ENCODE data around the gene TMC4.
"Not testable (repeated sequence)": the region's sequence is repeated elsewhere in the genome, so short reads cannot be mapped to it uniquely, and the experiment has no call there.

The TMC4 gene

DNA sequence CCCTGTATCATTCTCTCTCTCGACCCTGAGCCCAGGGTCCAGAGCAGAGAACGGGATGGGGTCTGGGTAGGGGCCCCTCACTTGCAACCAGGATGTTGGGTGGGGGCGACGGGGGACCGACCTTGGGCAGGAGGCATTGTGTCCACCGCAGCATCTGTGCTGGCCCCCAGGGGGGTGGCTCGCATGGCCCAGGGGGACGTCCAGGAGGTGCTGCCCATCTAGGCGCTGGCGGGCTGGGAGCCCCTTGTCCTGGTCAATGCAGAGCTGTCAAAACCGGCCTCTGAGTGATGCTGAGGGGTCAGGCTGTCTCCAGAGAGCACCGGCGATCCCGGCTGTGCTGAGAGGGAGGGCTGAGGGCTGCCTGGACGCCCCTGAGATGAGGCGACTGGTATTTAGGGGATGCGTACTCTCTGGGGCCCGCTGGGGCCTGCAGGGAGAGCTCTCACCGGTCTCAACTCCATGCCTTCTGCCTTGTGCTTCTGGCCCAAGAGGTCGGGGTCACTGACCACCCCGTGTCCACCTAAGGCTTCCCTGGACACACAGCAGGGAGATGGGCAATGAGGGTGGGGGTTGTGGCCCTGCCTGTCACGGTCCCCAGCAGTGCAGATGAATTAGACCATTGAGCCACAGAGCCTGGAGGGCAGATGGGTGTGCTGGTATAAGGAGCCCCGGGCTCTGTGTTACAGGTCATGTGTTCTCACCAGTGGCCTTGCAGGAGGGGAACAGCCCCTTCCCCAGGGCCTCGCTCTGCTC is 36.3 kb upstream of the TMC4 start:
- H3K36me3 ChIP-seq (ENCODE audit: control insufficient read depth, insufficient read depth, low read length), result peaks cover 24% of the 10 kb centered on the region
- H3K4me1 ChIP-seq (ENCODE audit: control insufficient read depth, insufficient read depth, low read length), result peaks cover 19% of the 10 kb centered on the region
- peak overlapping the region; percentile 19 for H3K27ac ChIP-seq (ENCODE audit: low read depth, low read length)
- H3K27me3 ChIP-seq (ENCODE audit: control insufficient read depth, insufficient read depth, low read length), result no peaks in the 10 kb centered on the region
- no peak overlapping the region for H3K9ac ChIP-seq (ENCODE audit: low read length)
- H3K4me3 ChIP-seq (ENCODE audit: low read length), result no peak overlapping the region

DNA sequence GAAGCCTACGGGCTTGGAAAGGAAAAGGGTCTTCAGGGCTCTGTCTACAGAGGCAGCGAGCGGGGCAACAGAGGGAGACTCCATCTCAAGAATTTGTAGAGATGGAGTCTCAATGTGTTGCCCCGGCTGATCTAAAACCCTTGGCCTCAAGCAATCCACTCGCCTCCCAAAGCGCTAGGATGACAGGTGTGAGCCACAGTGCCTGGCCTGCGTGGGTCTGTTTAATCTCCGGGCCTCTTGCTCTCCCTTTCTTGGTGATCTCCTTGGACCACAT is 35.8 kb upstream of the TMC4 start:
- Histone ChIP-seq H3K4me3 (ENCODE audit: low read length) (no peak overlapping the region), H3K9ac (ENCODE audit: low read length) (no peak overlapping the region), H3K4me1 (ENCODE audit: control insufficient read depth, insufficient read depth, low read length) (peaks cover 19% of the 10 kb centered on the region), H3K36me3 (ENCODE audit: control insufficient read depth, insufficient read depth, low read length) (peaks cover 24% of the 10 kb centered on the region), H3K27ac (ENCODE audit: low read depth, low read length) (peak overlapping the region; percentile 19), H3K27me3 (ENCODE audit: control insufficient read depth, insufficient read depth, low read length) (no peaks in the 10 kb centered on the region)

DNA sequence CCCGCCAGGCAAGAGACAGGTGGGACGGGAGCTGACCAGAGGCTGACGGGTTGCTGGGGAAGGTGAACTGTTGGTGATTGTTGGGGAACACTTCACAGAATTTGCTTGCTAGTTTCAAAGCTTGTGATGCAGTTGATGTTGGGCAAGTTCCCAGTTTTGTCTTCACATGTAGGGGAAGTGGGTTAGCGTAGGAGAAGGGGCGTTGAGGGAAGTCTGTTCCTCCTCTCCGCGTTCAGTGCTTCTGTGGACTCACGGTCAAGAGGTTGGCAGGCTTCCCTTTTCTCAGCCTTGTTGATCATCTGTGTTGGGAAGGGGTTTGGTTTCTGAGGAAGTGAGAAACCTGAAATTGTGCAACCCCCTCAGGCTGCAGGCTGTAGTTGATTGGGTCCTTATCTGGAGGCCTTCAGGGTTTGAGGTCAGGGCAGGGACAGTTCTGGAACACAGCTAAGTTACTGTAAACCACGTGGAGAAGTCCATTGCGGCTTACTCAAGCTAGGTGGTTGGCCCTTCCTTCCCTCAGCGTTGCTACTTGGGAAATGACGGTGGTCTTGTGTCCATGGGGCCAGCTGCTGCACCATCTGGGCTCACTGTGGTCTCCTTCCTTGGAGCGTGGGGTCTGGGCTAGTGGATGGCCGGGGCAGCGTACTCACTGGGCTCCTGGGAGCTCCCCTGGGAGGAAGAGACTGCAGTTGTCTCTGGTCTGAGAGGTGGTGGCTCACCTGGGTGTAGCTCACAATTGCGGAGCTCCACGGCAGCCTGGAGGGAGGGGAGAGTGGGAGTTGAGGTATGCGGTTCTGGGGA is 35.2 kb upstream of the TMC4 start:
- Histone ChIP-seq H3K4me1 (ENCODE audit: control insufficient read depth, insufficient read depth, low read length) (peaks cover 20% of the 10 kb centered on the region), H3K27ac (ENCODE audit: low read depth, low read length) (peak overlapping the region; percentile 38), H3K9ac (ENCODE audit: low read length) (no peak overlapping the region), H3K36me3 (ENCODE audit: control insufficient read depth, insufficient read depth, low read length) (peaks cover 24% of the 10 kb centered on the region), H3K4me3 (ENCODE audit: low read length) (no peak overlapping the region), H3K27me3 (ENCODE audit: control insufficient read depth, insufficient read depth, low read length) (no peaks in the 10 kb centered on the region)

DNA sequence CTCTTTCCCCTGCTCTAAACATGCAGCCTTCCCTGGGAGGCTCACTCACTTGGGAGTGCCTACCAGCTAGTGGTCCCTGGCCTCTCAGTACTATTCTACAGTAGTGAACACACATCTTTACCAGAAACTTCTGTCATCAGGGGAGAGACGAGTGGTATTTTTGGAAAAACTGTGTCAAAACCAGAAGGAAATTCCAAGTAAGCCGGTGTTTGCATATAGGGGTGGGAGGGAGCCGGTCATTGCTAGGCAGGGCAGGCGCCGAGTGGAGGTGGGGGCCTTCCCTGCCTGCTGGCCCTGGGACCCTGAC is 34.7 kb upstream of the TMC4 start:
- no peak overlapping the region for H3K4me3 ChIP-seq (ENCODE audit: low read length)
- peaks cover 29% of the 10 kb centered on the region for H3K36me3 ChIP-seq (ENCODE audit: control insufficient read depth, insufficient read depth, low read length)
- H3K27me3 ChIP-seq (ENCODE audit: control insufficient read depth, insufficient read depth, low read length), result no peaks in the 10 kb centered on the region
- H3K9ac ChIP-seq (ENCODE audit: low read length), result no peak overlapping the region
- peak overlapping the region; percentile 38 for H3K27ac ChIP-seq (ENCODE audit: low read depth, low read length)
- H3K4me1 ChIP-seq (ENCODE audit: control insufficient read depth, insufficient read depth, low read length), result peaks cover 25% of the 10 kb centered on the region

DNA sequence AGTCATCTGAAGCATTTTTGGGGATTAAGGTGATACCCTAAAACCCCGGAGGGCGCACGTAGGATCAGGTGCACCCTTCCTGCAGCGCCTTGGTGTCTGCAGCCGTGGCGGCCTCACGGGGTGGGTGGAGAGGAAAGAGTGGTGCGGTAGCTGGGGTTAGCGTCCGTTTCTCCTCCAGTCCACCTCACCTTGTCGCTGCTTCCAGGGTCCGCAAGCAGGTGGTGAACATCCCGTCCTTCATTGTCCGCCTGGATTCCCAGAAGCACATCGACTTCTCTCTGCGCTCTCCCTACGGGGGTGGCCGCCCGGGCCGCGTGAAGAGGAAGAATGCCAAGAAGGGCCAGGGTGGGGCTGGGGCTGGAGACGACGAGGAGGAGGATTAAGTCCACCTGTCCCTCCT is 34.2 kb upstream of the TMC4 start:
- H3K4me3 ChIP-seq (ENCODE audit: low read length); H3K27ac ChIP-seq (ENCODE audit: low read depth, low read length); H3K9ac ChIP-seq (ENCODE audit: low read length); H3K27me3 ChIP-seq (ENCODE audit: control insufficient read depth, insufficient read depth, low read length): not testable (repeated sequence)
- Histone ChIP-seq H3K4me1 (ENCODE audit: control insufficient read depth, insufficient read depth, low read length) (peaks cover 29% of the 10 kb centered on the region), H3K36me3 (ENCODE audit: control insufficient read depth, insufficient read depth, low read length) (peaks cover 33% of the 10 kb centered on the region)

DNA sequence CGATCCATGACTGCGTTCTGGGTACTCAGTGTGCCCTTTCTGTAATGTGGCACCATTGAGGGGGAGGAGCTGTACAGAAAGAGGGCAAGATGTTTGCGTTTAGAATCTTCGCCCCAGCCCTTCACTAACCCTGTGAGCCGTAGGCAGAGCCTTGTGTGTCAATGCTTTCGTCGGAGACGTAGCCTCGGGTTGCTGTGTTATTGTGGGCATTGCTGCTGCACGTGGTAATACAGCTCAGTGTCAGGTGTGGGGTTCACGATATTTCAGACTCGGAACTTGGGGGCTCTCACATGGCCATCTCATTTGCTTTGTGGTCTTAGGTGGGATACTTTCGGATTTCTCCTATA is 33.8 kb upstream of the TMC4 start:
- Histone ChIP-seq H3K36me3 (ENCODE audit: control insufficient read depth, insufficient read depth, low read length) (peaks cover 37% of the 10 kb centered on the region), H3K4me3 (ENCODE audit: low read length) (no peak overlapping the region), H3K27ac (ENCODE audit: low read depth, low read length) (no peak overlapping the region), H3K9ac (ENCODE audit: low read length) (peak overlapping the region; percentile 28), H3K27me3 (ENCODE audit: control insufficient read depth, insufficient read depth, low read length) (no peaks in the 10 kb centered on the region), H3K4me1 (ENCODE audit: control insufficient read depth, insufficient read depth, low read length) (peaks cover 33% of the 10 kb centered on the region)

DNA sequence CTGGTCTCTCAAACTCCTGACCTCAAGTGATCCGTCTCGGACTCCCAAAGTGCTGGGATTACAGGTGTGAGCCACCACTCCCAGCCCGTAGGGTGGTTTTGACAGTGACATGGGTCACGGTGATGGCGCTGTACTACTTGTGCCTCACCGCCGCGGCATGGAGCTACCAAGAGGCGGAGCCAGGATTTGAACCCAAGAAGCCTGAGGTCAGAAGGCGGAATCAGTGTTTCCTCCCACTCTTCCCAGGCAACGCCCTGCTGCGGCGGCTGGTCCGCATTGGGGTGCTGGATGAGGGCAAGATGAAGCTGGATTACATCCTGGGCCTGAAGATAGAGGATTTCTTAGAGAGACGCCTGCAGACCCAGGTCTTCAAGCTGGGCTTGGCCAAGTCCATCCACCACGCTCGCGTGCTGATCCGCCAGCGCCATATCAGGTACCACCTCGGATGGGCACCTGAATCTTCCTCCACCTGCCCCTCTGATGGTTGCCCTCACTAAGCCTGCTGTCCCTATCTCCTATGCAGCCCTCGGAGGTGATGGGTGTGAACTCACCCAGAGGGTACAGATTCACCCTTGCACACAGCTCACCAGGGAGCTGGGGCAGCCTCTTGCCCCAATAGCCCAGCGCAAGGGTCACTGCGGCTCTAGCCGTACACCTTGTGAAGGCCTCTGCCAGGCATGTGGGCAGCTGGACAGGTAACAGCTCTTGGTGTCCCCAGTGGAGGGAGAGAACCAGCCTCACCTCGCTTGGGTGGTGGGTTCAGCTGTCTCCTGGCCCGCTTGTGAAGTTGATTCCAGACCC is 33.3 kb upstream of the TMC4 start:
- Histone ChIP-seq H3K4me3 (ENCODE audit: low read length) (no peak overlapping the region), H3K27ac (ENCODE audit: low read depth, low read length) (no peak overlapping the region), H3K36me3 (ENCODE audit: control insufficient read depth, insufficient read depth, low read length) (peaks cover 37% of the 10 kb centered on the region), H3K4me1 (ENCODE audit: control insufficient read depth, insufficient read depth, low read length) (peaks cover 39% of the 10 kb centered on the region), H3K27me3 (ENCODE audit: control insufficient read depth, insufficient read depth, low read length) (no peaks in the 10 kb centered on the region), H3K9ac (ENCODE audit: low read length) (peak overlapping the region; percentile 28)

DNA sequence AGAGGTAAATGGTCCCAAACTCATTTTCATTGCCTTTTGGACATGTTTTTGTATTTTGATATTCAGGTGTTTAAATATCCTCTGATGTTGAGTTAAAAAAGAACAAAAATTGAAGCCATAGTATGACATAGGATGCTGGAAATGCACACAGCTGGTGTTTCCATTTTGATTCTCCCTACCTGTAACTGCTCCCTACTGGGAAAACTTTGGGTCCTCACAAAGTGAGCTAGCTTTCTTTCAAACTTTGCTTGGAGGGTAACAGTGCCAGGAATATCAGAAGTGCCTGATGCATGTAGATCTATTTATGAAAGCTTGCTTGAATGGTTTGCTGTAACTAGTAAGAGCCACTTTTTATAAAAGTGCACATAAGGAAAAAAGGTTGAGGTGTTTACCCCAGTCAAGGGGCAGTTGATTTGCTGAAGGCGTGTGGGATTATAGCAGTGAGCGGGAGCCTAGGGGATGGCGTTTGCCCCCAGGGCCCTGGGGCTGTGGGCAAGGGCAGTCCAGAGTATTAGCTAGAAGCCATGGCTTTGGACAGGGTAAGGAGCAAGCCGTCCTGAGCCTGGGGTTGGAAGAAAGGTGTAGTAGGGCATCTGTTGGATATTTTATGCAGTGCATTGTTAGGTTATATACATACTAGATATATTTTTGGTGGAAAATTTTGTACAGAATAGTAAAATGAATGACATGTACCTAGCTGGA is 32.0 kb upstream of the TMC4 start:
- Histone ChIP-seq H3K27me3 (ENCODE audit: control insufficient read depth, insufficient read depth, low read length) (no peaks in the 10 kb centered on the region), H3K4me3 (ENCODE audit: low read length) (no peak overlapping the region), H3K36me3 (ENCODE audit: control insufficient read depth, insufficient read depth, low read length) (peaks cover 37% of the 10 kb centered on the region), H3K9ac (ENCODE audit: low read length) (no peak overlapping the region), H3K4me1 (ENCODE audit: control insufficient read depth, insufficient read depth, low read length) (peaks cover 36% of the 10 kb centered on the region), H3K27ac (ENCODE audit: low read depth, low read length) (no peak overlapping the region)

DNA sequence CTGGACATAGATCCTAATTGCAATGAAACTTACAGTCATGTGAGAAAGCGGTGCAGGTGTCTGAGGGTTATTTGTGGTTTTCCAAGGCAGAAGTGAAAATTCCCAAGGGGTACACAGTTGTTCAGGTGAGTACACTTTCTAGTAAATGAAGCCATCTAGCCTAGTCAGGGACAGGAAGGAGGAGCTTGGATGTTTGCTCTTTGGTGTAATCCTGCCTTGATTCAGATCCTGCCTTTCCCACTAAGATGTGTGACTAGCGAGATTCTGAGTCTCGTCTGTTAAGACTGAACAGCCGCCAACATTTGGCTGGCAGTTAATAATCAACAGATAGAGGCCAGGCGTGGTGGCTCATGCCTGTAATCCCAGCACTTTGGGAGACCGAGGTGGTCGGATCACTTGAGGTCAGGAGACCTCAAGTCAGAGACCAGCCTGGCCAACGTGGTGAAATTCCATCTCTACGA is 30.2 kb upstream of the TMC4 start:
- H3K4me3 ChIP-seq (ENCODE audit: low read length), result no peak overlapping the region
- H3K4me1 ChIP-seq (ENCODE audit: control insufficient read depth, insufficient read depth, low read length), result peaks cover 22% of the 10 kb centered on the region
- H3K27ac ChIP-seq (ENCODE audit: low read depth, low read length), result no peak overlapping the region
- H3K9ac ChIP-seq (ENCODE audit: low read length), result no peak overlapping the region
- peaks cover 37% of the 10 kb centered on the region for H3K36me3 ChIP-seq (ENCODE audit: control insufficient read depth, insufficient read depth, low read length)
- no peaks in the 10 kb centered on the region for H3K27me3 ChIP-seq (ENCODE audit: control insufficient read depth, insufficient read depth, low read length)

DNA sequence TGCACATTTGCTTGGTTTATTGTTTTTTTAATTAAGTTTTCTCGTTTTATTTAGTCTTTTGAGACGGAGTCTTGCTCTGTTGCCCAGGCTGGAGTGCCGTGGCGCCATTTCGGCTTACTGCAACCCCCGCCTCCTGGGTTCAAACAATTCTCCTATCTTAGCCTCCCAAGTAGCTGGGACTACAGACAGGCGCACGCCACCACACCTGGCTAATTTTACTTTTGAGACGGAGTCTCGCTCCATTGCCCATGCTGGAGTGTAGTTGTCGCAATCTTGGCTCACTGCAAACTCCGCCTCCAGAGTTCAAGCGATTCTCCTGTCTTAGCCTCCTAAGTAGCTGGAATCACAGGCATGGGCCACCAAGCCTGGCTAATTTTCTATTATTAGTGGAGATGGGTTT is 29.0 kb upstream of the TMC4 start:
- peak overlapping the region; percentile 91 for H3K4me3 ChIP-seq (ENCODE audit: low read length)
- peaks cover 22% of the 10 kb centered on the region for H3K4me1 ChIP-seq (ENCODE audit: control insufficient read depth, insufficient read depth, low read length)
- H3K36me3 ChIP-seq (ENCODE audit: control insufficient read depth, insufficient read depth, low read length), result peaks cover 30% of the 10 kb centered on the region
- no peak overlapping the region for H3K9ac ChIP-seq (ENCODE audit: low read length)
- no peak overlapping the region for H3K27ac ChIP-seq (ENCODE audit: low read depth, low read length)
- no peaks in the 10 kb centered on the region for H3K27me3 ChIP-seq (ENCODE audit: control insufficient read depth, insufficient read depth, low read length)

DNA sequence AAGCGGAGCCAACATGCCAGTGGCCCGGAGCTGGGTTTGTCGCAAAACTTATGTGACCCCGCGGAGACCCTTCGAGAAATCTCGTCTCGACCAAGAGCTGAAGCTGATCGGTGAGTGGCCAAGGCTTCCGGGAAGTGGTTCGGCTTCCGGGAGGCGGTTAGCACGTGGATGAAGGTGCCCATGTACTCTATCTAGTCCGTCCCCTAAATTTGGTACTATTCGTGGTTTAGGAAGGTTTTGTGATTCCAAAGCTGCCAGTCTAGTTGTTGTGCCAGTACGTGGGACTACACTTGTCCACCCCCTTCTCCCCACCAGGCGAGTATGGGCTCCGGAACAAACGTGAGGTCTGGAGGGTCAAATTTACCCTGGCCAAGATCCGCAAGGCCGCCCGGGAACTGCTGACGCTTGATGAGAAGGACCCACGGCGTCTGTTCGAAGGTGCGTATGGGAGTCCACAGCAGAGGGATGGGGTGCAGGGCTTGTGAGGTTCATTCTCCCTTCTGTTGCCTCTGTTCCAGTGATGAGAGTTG is 28.3 kb upstream of the TMC4 start:
- peaks cover 22% of the 10 kb centered on the region for H3K4me1 ChIP-seq (ENCODE audit: control insufficient read depth, insufficient read depth, low read length)
- peaks cover 22% of the 10 kb centered on the region for H3K36me3 ChIP-seq (ENCODE audit: control insufficient read depth, insufficient read depth, low read length)
- H3K27ac ChIP-seq (ENCODE audit: low read depth, low read length), result peak overlapping the region; percentile 93
- H3K4me3 ChIP-seq (ENCODE audit: low read length), result peak overlapping the region; percentile 91
- no peaks in the 10 kb centered on the region for H3K27me3 ChIP-seq (ENCODE audit: control insufficient read depth, insufficient read depth, low read length)
- H3K9ac ChIP-seq (ENCODE audit: low read length), result peak overlapping the region; percentile 92

DNA sequence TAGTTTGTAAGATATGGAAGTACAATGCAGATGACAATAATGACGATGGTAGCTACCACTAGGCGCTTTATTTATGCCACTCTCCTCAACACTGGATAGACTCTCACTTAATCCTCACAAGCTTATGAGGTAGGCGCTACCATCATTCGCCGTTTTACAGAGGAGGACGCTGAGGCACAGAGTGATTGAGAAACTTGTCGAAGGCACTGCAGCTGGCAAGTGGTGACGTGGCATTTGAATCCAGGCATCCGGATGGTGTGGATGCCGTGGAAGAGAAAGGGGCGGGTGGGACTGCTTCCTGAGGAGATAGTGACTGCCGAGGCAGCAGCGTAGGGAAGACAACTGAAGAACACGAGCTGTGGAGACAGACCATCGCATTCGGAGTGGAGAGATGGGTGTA is 26.4 kb upstream of the TMC4 start:
- Histone ChIP-seq H3K36me3 (ENCODE audit: control insufficient read depth, insufficient read depth, low read length) (peaks cover 15% of the 10 kb centered on the region), H3K27me3 (ENCODE audit: control insufficient read depth, insufficient read depth, low read length) (no peaks in the 10 kb centered on the region), H3K9ac (ENCODE audit: low read length) (no peak overlapping the region), H3K4me1 (ENCODE audit: control insufficient read depth, insufficient read depth, low read length) (peaks cover 22% of the 10 kb centered on the region), H3K27ac (ENCODE audit: low read depth, low read length) (no peak overlapping the region), H3K4me3 (ENCODE audit: low read length) (no peak overlapping the region)
